HCT116 (cell line): ENCODE data around the gene IGSF9B. TPM values are rescaled to one million over a fixed set of nuclear protein-coding genes. Genes with fewer than 3 reads are reported as not detected.

ENCODE experiments used
- ATAC-seq: fragments of 200-7000 bp; cut with Tn5 transposase; 2 replicates; pipeline ENCODE4 v1.9.1; 2020; ENCODE audit warnings: mild to moderate bottlenecking, moderate library complexity
- BruUV-seq: library from RNA; stranded (reverse); fragments of 400-500 nt; replicated peaks from 2 replicates; lab custom pipeline; 2021; lab: Mats Ljungman, UMichigan
- CTCF ChIA-PET: fragments of 300-600 bp; sonication (Branson Sonifier 250); formaldehyde crosslinking; loops from one replicate; lab custom pipeline; 2021; ENCODE audit warnings: antibody characterized with exemption; lab: Charles Lee
- POLR2A ChIA-PET: fragments of 300-600, 350-600 bp; sonication (Branson Sonifier 250); formaldehyde crosslinking; loops from one replicate; lab custom pipeline; 2021; ENCODE audit warnings: antibody characterized with exemption; lab: Charles Lee
- RAD21 ChIA-PET, 2 experiments: fragments of 300-600 bp; sonication (Branson Sonifier 250); formaldehyde crosslinking; loops; one replicate each; lab custom pipeline; 2023; ENCODE audit warnings: low total read pairs in 2 of 2; ENCODE audit not compliant: uncharacterized antibody in 2 of 2, unreplicated experiment in 2 of 2, low non-redundant PET in 1 of 2; lab: Charles Lee
- DNase-seq: peaks from one replicate; pipeline ENCODE4 v3.0.0-alpha.2; 2010; ENCODE audit warnings: low read depth, low spot score
- H2AFZ ChIP-seq: fragments of 200-600 bp; shearing (Covaris generic), sonication (generic); 2 replicates; pipeline ENCODE4 v1.6.1; 2017; ENCODE audit warnings: low read depth, mixed run types, mixed read lengths, antibody characterized with exemption, low read length; ENCODE audit not compliant: poor library complexity, severe bottlenecking
- H3K27ac ChIP-seq: 2 replicates; pipeline ENCODE4 v1.5.1; 2012; ENCODE audit warnings: low read depth, low read length
- H3K27me3 ChIP-seq: fragments of 200-600 bp; sonication (generic); 2 replicates; pipeline ENCODE4 v1.6.1; 2016; ENCODE audit warnings: mixed run types, low read length, mixed read lengths; ENCODE audit not compliant: insufficient read depth
- H3K36me3 ChIP-seq, 2 experiments: fragments of 200-500 bp in 1 of 2; fragments of 200-600 bp in 1 of 2; sonication (Bioruptor generic) in 1 of 2; sonication (generic) in 1 of 2; 2 replicates each; pipeline versions ENCODE4 v1.5.1 to v1.6.1; 2014 to 2016; ENCODE audit warnings: low read length in 2 of 2, inconsistent platforms in 1 of 2, mixed read lengths in 1 of 2, mixed run types in 1 of 2; ENCODE audit not compliant: insufficient read depth in 2 of 2, control insufficient read depth in 1 of 2
- H3K4me1 ChIP-seq, 2 experiments: fragments of 200-600 bp in 1 of 2; sonication (generic) in 1 of 2; 2 replicates each; pipeline versions ENCODE4 v1.5.1 to v1.6.1; 2012 to 2017; ENCODE audit warnings: low read length in 2 of 2, inconsistent platforms in 1 of 2, mild to moderate bottlenecking in 1 of 2, mixed read lengths in 1 of 2, mixed run types in 1 of 2, moderate library complexity in 1 of 2; ENCODE audit not compliant: insufficient read depth in 2 of 2, control insufficient read depth in 1 of 2
- H3K4me2 ChIP-seq: fragments of 200-600 bp; sonication (generic); 2 replicates; pipeline ENCODE4 v1.6.1; 2017; ENCODE audit warnings: mixed run types, low read length, mixed read lengths
- H3K4me3 ChIP-seq, 2 experiments: fragments of 200-600 bp in 1 of 2; sonication (generic) in 1 of 2; replicated peaks in 1 of 2; 2 replicates each; pipeline ENCODE4 v1.5.1; 2011 to 2016; ENCODE audit warnings: low read length in 2 of 2, control low read depth in 1 of 2, low read depth in 1 of 2, mild to moderate bottlenecking in 1 of 2, mixed read lengths in 1 of 2, mixed run types in 1 of 2
- H3K79me2 ChIP-seq: fragments of 200-600 bp; sonication (generic); 2 replicates; pipeline ENCODE4 v1.6.1; 2017; ENCODE audit warnings: mild to moderate bottlenecking, mixed run types, low read length, moderate library complexity, mixed read lengths; ENCODE audit not compliant: insufficient read depth
- H3K9ac ChIP-seq: fragments of 200-600 bp; sonication (generic); 2 replicates; pipeline ENCODE4 v1.6.1; 2016; ENCODE audit warnings: low read length, mixed read lengths
- H3K9me2 ChIP-seq: fragments of 200-600 bp; sonication (generic), shearing (Covaris generic); 2 replicates; pipeline ENCODE4 v1.6.1; 2017; ENCODE audit warnings: mixed run types, mild to moderate bottlenecking, moderate library complexity; ENCODE audit not compliant: insufficient read depth
- H3K9me3 ChIP-seq, 2 experiments: fragments of 200-500 bp in 1 of 2; fragments of 200-600 bp in 1 of 2; sonication (Bioruptor generic) in 1 of 2; sonication (generic) in 1 of 2; 2 replicates each; pipeline ENCODE4 v1.6.1; 2014 to 2017; ENCODE audit warnings: low read length in 2 of 2, mixed read lengths in 2 of 2, inconsistent platforms in 1 of 2, low read depth in 1 of 2, mild to moderate bottlenecking in 1 of 2, mixed run types in 1 of 2, moderate library complexity in 1 of 2; ENCODE audit not compliant: control insufficient read depth in 1 of 2, insufficient read depth in 1 of 2
- H4K20me1 ChIP-seq: fragments of 200-600 bp; sonication (generic), shearing (Covaris generic); 2 replicates; pipeline ENCODE4 v1.6.1; 2017; ENCODE audit warnings: mixed run types, mild to moderate bottlenecking, moderate library complexity; ENCODE audit not compliant: insufficient read depth
- ATF3 ChIP-seq: IDR thresholded peaks from 2 replicates; pipeline ENCODE4 v1.6.1; 2012
- CEBPB ChIP-seq: IDR thresholded peaks from 2 replicates; pipeline ENCODE4 v1.6.1; 2012; ENCODE audit warnings: low read depth
- ELF1 ChIP-seq: IDR thresholded peaks from 2 replicates; pipeline ENCODE4 v1.6.1; 2012; ENCODE audit warnings: low read depth, borderline replicate concordance
- EZH2phosphoT487 ChIP-seq: fragments of 200-600 bp; IDR thresholded peaks from 2 replicates; pipeline ENCODE4 v1.6.1; 2018; ENCODE audit warnings: antibody characterized with exemption, borderline replicate concordance
- POLR2A ChIP-seq: IDR thresholded peaks from 2 replicates; pipeline ENCODE4 v1.7.0; 2011; ENCODE audit warnings: borderline replicate concordance; ENCODE audit not compliant: insufficient read depth, insufficient read length; ENCODE audit errors: extremely low read depth
- SIN3A ChIP-seq: IDR thresholded peaks from 2 replicates; pipeline ENCODE4 v1.6.1; 2012; ENCODE audit warnings: low read depth
- TCF7L2 ChIP-seq: IDR thresholded peaks from 2 replicates; pipeline ENCODE4 v1.7.0; 2011; ENCODE audit warnings: borderline replicate concordance, inconsistent platforms; ENCODE audit not compliant: insufficient read depth, insufficient read length; ENCODE audit errors: extremely low read depth
- intact Hi-C: fragments of 100-400 bp; cut with micrococcal nuclease; formaldehyde crosslinking; loops from 2 replicates; pipeline ENCODE4 v1.10.0; 2022
- total RNA-seq: library from RNA; stranded (reverse); gene quantifications from one replicate; pipeline ENCODE4 v1.2.1, GENCODE V29; 2021; ENCODE audit not compliant: unreplicated experiment
- TF ChIP-seq, protein P1 (sequence below): IDR thresholded peaks from 2 replicates; pipeline ENCODE4 v1.6.1; 2012; ENCODE audit warnings: low read depth
- TF ChIP-seq, protein P2 (sequence below): IDR thresholded peaks from 2 replicates; pipeline ENCODE4 v1.6.1; 2012

The IGSF9B gene
- total RNA-seq, 1 experiment from 2014 or later: 12.4 TPM

- ChIA-PET POLR2A (no interaction called here), CTCF (no interaction called here)
- no peak overlapping the region for H3K4me2 ChIP-seq
Measured at GRCh38 chr11:133977067-133977677, 20.4 kb upstream of the IGSF9B start.

DNA sequence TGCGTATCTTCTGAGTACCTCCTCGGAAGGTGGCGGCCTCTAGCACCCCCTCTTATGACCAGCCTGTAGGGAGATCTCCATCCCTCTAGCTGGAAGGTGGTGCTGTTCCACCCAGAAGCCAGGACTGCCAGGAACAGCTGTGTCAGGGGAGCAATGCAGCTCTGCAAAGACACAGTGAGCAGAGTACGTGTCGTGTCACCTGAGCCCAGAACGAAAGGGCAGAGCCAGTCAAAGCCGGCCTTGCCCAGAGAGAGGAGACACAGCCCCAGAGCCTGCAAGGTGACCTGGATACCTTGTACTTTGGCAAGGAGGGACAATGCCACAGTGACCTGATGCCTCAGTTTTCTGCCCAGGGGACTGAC lies 18.7 kb upstream of the IGSF9B start:
- TF ChIP-seq ATF3: no peak
- no peak for TF ChIP-seq EZH2phosphoT487
- TF ChIP-seq, protein P1, sequence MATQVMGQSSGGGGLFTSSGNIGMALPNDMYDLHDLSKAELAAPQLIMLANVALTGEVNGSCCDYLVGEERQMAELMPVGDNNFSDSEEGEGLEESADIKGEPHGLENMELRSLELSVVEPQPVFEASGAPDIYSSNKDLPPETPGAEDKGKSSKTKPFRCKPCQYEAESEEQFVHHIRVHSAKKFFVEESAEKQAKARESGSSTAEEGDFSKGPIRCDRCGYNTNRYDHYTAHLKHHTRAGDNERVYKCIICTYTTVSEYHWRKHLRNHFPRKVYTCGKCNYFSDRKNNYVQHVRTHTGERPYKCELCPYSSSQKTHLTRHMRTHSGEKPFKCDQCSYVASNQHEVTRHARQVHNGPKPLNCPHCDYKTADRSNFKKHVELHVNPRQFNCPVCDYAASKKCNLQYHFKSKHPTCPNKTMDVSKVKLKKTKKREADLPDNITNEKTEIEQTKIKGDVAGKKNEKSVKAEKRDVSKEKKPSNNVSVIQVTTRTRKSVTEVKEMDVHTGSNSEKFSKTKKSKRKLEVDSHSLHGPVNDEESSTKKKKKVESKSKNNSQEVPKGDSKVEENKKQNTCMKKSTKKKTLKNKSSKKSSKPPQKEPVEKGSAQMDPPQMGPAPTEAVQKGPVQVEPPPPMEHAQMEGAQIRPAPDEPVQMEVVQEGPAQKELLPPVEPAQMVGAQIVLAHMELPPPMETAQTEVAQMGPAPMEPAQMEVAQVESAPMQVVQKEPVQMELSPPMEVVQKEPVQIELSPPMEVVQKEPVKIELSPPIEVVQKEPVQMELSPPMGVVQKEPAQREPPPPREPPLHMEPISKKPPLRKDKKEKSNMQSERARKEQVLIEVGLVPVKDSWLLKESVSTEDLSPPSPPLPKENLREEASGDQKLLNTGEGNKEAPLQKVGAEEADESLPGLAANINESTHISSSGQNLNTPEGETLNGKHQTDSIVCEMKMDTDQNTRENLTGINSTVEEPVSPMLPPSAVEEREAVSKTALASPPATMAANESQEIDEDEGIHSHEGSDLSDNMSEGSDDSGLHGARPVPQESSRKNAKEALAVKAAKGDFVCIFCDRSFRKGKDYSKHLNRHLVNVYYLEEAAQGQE: no peak
- ChIA-PET RAD21 (no interaction called here), POLR2A (no interaction called here), CTCF (no interaction called here)
- no peak overlapping the region for H3K4me2 ChIP-seq
- H3K9ac ChIP-seq: no peak overlapping the region
- no peak for ATAC-seq
- no peak overlapping the region for H2AFZ ChIP-seq
- no TSS peak for BruUV-seq
- H3K36me3 ChIP-seq: no peaks in the 10 kb centered on the region
- no peaks in the 10 kb centered on the region for H3K4me1 ChIP-seq
- intact Hi-C loops: no loop called here
- no peak overlapping the region for H3K4me3 ChIP-seq
- no peak overlapping the region for H3K27ac ChIP-seq
- no peaks in the 10 kb centered on the region for H4K20me1 ChIP-seq
- H3K27me3 ChIP-seq: peaks cover 41% of the 10 kb centered on the region; the same call in 1 of the 2 replicates
- DNase-seq: no peak
- no peaks in the 10 kb centered on the region for H3K9me2 ChIP-seq
- no peaks in the 10 kb centered on the region for H3K9me3 ChIP-seq
- H3K79me2 ChIP-seq: no peaks in the 10 kb centered on the region

More at GRCh38 chr11:133977067-133977677, 20.4 kb upstream of the IGSF9B start:
- H3K27me3 ChIP-seq: peaks cover 51% of the 10 kb centered on the region; the same call in 1 of the 2 replicates
- H3K4me1 ChIP-seq: no peaks in the 10 kb centered on the region
- no peaks in the 10 kb centered on the region for H3K9me3 ChIP-seq
- no peak overlapping the region for H3K4me3 ChIP-seq
- H3K27ac ChIP-seq: no peak overlapping the region
- TF ChIP-seq ATF3 (no peak), SIN3A (no peak), CEBPB (no peak), TCF7L2 (no peak), POLR2A (no peak), ELF1 (no peak)
- TF ChIP-seq, protein P2, sequence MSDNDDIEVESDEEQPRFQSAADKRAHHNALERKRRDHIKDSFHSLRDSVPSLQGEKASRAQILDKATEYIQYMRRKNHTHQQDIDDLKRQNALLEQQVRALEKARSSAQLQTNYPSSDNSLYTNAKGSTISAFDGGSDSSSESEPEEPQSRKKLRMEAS: no peak
- TF ChIP-seq, all 23 proteins: peak for 0
- no TSS peak for BruUV-seq
- Histone ChIP-seq H3K36me3 (no peaks in the 10 kb centered on the region), H3K9ac (no peak overlapping the region), H2AFZ (no peak overlapping the region), H3K9me2 (no peaks in the 10 kb centered on the region), H4K20me1 (no peaks in the 10 kb centered on the region), H3K79me2 (no peaks in the 10 kb centered on the region)
- intact Hi-C loops: no loop called here
- RAD21 ChIA-PET: no interaction called here
- DNase-seq (no peak), ATAC-seq (no peak)
